GM21515 (cell line): Measurements from ENCODE around the gene FAN1.

Experiments
- ATAC-seq: cut with Tn5 transposase; IDR thresholded peaks from one replicate; pipeline ENCODE4 v1.9.1; 2021; ENCODE audit not compliant: unreplicated experiment

Gene FAN1

DNA sequence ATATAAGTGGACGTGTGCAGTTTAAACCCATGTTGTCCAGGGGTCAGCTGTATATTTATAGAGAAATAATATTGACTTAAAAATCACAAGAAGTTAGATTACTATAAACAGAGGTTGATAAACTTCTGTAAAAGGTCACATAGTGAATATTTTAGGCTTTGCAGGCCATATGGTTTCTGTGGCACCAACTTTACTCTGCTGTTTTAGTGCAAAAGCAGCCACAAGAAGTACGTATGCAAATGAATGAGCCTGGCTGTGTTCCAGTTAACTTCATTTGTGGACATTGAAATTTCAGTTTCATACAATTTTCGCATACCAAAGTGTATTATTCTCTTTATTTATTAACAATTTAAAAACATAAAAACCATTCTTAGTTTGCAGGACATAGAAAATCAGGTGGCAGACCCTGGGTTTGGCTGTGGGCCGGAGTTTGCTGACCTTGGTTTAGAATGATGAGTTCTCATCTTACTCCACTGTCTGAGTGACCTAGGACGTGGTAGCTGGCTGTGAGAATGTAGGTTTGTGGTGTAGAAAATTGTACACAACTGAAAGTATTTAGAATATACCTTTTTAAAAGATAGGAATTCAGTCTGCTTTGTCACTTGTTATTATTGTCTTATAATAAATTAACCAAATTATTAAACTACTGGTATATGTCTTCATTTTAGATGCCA is 16.3 kb downstream of the FAN1 start:
- ATAC-seq = no peak

DNA sequence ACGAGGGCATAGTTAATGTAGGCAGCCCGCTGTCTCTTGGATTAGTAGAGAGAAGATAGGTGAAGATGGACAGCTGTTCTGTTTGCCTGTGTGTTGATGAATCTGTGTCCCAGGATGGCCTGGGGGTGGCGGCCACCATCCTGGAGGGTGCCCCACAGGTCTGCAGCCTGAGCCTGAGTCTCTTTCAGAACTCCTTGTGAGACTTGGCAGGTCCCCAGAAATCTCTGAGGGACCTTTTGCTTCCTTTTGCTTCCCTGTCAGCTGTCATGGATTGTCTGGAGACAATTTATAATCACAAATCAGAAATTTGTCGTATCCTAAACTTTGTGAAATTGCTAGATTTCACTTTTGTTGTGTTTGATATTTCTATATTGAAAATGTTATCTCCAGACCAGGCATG is 17.4 kb downstream of the FAN1 start:
- ATAC-seq = no peak

DNA sequence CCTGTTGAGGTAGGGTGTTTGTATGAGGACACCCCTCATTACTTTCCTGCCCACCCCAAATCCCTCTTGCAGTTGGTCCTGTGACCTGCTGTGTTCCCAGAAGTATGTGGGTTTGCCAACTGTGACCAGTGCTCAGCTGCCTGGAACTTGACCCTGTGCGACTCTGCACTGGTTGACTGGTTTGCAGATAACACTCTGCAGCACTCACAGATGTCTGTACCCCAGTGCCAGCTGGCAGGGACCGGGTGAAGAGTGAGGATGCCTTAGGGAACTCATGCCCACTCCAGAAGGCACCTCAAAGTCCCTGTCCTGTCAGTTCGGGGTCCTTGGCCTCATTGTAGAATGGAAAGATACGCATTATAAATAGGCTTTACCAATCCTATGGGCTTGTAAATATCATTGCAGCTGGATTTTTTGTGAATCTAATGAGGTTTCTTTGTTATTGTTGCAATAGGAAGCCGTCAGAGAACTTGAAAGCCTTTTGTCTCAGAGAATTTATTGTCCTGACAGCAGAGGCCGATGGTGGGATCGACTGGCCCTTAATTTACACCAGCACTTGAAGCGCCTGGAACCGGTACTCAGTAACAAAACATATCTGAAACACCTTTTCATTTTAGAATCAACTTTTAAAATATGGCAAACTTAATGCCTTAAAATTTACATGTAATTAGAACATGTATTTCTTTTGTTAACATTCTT is 18.2 kb downstream of the FAN1 start:
- no peak for ATAC-seq

DNA sequence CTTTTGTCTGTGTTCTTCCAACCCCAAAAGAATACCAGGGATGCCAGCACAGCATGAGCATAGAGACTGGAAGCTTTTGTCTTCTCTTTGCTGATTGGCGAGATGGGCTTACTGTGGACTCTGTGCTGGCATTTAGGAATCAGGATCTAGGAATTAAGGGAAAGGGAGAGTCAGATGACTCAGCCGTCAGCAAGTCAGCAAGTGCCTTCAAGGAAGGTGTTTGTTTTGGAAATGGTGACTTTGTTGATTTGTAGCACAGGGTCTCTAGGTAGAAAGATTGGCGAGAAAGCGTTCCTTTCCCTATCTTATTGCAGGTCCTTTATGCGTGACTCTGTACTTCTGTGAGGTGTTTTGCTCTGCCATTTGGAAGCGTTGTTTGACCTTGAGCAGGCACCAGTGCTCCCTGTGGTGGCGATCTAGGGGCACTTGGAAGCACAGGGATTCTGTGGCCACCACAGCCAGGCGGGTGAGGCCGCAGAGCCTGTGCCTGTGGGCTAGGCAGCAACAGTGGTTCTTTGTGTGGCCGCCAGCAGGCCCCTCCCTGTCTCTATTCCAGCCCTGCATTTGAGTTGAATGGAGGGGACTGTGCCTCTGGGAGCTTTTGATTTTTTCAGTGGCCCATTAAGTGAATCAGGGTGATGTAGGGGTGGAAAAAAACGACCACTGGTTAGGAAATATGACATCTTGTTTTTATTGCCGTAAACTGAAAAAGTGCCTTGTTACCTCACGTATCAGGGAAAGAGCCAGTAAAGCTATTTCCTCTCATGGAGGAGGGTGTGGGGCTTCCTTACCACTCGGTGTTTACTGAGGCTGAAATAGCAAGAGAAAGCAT is 19.0 kb downstream of the FAN1 start:
- ATAC-seq = no peak

DNA sequence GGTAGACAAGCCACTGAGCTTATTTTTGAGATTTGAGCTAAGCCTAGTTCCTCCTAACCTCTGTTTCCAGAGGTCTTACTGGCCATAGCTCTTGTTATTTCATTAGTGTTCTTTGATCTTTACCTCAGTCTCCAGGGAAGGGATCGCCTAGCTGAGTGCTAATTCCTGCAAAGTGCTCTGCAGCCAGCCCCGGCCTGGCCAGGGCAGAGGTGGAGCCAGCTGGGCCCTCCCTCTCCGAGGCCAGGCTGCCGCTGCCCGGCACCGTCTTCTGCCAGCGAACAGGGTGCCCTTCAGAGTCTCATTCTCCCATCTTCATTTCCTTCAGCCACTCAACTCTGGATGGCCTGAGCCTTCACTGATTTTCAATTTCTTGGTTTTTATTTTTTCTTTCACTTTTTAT is 19.7 kb downstream of the FAN1 start:
- ATAC-seq = no peak

DNA sequence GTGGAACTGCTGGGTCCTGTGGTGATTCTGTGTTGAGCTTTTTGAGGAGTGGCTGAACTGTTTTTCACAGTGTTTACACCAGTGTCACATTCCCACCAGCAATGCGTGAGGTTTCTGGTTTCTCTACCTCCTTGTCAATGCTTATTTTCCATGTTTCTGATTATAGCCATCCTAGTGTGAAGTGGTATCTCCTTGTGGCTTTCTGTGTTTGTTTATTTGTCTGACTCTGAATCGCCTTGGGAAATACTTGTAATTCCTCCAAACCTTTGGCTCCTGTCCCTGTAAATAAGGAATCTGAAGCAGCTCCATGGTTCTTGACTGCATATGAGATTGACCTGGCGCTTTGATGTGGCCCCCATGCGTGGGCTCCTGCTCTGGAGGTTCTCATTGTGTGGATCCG is 20.6 kb downstream of the FAN1 start:
- ATAC-seq = no peak

DNA sequence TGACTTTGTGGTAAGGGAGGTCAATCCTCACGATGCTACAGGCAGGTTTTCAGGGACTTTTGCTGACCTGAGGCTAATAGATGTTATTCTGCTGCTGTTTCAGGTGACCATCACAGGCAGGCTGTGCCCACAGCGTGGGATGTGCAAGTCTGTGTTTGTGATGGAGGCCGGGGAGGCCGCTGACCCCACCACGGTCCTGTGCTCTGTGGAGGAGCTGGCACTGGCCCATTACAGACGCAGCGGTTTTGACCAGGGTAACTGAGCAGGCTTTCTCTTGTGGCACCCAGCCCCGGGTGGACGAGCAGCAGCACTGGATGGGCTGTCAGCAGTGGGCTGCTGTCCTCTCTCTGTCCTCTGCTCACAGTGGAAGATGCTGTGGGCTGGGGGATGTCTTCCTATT is 22.0 kb downstream of the FAN1 start:
- no peak for ATAC-seq

DNA sequence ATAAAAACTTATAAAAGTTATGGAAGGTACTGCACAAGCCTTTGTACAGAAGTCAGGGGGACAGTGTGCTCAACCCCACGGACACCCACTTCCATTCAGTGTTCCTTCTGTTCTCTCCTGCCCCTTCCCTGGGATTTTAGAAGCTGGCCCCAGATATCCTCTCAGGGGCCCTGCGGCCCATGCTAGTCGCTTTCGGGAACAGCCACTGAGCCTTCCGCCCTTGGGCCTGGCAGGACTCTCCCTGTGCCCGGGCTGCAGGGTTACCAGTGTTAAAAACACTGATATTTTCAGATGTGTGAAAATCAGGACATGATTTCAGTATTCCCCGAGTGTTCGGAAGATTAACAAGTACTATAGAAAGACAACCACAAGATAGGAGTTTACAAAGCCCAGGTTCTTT is 22.4 kb downstream of the FAN1 start:
- ATAC-seq = no peak

DNA sequence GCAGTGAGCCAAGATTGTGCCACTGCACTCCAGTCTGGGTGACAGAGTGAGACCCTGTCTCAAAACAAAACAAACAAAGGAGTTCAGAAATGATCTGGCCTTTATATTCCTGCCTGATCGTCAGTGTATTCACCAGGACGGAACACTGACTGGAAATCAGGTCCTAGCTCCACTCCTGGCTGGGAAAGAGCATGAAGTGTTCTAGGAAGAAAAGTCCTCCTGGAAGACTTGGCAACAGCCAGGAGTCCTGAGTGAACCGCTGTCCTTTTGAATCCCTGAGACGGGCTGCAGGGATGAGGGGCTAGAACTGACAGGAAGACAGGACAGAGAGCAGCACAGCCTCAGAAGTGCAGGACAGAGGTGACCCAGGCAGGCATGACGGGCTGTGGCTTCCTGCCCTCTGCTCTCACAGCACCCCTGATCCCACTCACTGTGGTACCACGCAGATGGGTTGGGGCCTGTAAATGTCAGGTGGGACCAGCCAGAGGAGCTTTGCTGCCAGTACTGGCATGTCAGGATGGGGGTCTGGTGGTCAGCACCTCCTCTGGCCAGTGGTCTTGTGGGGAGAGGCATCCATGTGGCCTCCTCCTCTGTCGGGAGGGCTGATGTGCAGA is 23.5 kb downstream of the FAN1 start:
- ATAC-seq = no peak

DNA sequence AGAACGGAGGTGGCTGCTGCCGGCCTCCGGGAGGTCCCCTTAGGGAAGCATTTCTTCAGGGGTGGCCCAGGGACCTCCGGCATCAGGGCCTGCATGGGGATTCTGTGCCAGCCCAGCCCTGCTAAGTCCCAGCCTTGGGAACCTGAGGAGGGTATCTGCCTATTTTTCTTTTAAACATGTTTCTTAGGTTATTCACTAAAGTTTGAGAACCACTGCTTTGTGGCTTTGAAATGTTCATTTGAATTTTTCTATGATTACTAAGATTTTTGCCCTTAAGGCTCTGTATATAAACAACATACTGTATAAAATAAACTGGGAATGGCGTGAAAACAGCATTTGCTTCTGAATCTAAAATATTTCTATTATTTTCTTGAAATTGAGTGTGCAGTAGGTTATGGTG is 24.4 kb downstream of the FAN1 start:
- ATAC-seq = no peak

DNA sequence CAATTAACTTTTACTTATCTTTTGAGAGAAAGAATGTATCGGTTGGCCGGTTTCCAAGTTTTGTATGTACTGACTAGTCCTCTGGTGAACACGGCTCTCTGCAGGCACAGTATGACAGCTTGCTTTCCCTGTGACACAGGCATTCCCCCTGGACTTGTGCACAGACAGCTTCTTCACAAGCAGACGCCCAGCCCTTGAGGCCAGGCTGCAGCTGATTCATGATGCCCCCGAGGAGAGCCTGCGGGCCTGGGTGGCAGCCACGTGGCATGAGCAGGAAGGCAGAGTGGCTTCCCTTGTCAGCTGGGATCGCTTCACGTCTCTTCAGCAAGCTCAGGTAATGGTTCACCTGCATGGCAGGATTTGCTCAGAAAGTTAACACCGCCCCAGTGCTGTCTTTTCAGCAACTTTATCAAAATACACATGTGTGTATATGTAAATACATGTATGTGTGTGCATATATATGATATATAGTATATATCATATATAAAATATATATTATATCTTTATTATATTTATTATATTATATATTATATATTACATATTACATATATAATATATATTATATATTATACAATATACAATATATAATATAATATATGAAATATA is 25.5 kb downstream of the FAN1 start:
- ATAC-seq = no peak

DNA sequence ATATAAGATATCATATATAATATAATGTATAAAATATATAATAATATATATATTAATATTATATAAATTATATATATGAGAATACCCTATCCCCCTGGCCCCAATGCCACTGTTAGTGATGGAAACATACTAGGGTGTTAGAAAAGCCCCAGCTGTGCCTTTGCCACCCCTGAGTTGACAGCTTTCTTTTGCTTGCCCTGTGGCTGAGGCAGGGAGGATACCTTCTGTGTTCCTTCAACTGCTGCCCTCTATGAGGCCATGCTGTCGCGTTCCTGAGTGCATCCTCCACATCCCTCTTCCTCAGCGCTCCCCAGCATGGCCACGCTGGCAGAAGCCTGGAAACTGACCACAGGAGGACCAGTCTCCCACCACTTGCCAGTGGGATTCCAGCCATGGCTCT is 26.3 kb downstream of the FAN1 start:
- ATAC-seq = no peak

DNA sequence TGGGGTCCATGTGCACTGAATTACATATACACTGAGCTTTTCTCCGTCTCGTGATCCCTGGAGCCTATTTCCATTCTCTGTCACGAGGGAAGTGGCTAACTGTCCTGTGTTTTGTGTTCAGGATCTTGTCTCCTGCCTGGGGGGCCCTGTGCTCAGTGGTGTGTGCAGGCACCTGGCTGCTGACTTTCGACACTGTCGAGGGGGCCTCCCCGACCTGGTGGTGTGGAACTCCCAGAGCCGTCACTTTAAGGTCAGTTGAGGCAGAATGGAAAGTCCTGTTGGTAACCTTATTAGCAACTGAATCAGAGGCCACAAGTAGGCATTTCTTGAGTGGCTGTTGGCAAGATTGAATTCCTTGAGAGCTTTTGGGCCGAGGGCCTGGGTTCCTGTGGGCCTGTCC is 26.7 kb downstream of the FAN1 start:
- no peak for ATAC-seq

DNA sequence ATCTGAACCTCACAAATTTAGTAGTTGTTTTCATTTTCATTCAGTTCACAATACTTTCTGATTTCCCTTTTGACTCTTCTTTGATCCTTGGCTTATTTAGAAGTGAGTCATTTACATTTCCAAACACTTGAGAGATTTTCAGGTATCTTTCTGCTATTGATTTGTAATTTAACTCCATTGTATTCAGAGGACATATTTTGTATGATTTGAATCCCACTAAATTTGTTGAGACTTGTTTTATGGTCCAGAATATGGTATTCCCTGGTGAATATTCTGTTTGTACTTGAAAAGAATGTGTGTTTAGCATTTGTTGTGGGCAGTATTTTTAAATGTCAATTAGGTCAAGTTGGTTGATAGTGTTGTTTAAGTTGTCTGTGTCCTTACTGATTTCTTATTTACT is 29.6 kb downstream of the FAN1 start:
- no peak for ATAC-seq

DNA sequence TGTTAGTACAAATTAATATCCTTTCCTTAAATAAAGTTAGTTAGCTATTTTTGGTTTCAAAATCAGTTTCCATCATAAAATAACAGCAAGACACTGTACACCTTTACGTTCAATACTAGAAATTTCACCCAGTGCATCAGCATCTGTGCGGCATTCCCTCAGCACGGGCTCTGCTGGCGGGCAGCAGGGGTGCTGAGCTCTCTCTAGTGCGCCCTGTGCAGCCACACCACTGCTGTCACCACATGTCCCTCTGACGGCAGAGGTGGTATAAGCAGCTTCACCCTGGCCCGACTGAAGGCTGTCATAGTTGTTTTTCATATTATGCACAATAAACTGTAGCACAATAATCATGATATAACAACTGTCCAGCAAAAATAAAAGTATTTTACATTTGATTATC is 35.4 kb downstream of the FAN1 start:
- no peak for ATAC-seq

DNA sequence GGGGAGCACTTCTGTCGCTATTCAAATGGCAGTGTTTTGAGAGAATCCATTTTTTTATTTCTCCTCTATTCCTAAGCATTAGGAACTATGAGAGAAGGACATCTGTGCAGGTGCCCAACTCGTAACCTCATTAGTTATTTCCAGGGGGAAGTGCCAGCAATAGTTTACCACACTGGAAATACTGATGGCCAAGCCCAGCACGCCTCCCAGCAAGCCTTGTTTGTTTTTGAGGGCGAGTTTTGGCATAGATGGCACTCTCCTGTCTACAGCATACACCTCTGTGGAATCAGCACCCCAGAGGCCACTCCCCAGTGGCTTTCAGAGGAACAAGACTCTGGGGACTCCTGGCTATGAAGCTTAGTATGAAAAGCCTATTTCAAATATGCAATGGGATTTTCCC is 36.6 kb downstream of the FAN1 start:
- no peak for ATAC-seq

DNA sequence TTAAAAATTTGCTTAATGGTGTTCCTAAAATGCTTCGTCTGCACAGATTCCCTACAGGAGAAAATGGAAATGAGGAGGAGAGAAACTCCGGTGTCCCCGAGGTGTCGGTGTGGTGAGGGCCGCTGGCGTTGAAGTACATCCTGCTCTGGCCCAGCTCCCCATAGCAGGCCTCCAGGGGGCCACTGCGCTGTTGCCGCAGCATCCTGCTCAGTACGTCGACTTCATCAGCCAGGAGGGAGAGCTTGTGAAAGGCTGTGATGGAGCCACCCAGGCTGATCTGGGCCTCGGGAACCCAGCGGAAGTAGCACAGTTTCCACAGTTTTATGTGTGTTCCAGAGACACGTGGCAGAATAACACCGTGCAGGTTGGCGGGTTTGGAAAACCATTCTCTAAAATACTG is 37.8 kb downstream of the FAN1 start:
- no peak for ATAC-seq

DNA sequence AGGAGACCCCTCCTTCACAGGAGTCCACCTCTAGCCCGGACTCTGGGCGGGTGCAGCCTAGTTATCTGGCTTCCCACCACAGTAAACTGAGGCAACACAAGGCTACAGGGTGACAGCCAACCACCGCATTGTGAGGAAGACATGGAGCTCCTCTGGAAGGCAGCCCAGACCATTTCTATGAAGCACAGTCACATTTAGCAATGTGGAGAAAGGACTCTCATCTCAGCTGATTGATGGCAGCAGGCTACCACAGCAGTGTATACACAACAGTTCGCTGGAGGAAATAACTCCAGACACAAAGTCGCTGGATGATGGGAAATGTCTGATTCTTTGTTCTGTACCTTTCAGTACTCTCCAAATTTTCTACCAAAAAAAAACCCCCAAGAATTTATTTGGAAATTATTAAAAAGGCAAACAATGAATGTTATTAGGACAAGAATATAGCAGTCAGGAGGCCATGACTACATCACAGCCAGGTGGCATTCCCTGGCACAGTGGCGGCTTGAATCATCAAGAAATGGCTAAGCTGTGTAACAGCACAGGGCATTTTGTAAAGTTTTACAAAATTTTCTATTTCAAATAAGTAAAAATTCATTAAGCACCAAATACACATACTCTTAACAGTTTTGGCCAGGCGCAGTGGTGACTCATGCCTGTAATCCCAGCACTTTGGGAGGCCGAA is 40.1 kb downstream of the FAN1 start:
- ATAC-seq = no peak

DNA sequence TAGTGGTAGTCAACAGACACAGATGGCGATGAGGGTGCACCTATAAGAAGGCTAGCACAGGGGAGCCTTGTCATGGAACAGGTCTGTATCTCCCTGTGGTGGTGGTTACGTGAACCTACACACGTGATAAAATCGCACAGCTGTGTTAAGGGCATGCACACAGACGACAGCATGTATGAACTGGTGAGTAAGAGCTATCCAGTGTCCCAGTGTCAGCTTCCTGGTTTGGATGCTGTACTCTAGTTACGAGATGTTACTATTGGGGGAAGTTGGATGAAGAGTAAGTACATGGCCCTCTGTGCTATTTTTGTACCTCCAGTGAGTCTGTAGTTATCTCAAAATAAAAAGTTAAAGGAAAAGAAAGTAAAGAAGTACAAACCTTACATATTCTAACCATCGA is 49.5 kb downstream of the FAN1 start:
- no peak for ATAC-seq

DNA sequence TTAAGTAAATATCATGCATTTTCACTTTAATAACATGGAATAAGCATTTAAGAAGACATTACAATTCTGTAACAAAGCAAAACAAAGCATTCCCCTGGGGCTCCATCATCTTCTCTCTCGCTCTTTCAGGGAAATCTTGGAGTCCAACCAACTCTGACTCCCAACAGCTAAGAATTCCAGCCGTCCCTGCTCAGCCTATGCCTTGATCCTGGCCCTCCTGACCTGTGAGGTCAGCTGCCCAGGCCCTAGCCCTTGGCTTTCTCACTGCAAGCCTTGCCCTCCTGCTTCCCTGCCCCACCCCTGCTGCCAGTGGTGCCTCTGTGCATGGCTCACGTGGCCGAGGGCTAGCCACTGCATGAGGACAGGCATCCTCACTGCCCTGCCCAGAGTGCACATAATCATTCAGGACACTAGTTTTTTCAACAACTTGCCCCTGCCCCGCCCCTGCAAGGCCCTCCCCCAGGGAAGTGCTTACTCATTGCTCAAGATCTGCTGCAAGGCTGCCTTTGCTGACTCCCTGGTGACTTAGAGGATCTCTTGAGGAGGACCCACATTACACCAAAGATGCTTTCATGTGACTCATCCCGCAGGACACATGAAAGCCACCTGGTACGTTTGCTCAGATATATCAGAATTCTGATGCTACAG is 50.1 kb downstream of the FAN1 start:
- no peak for ATAC-seq
